SK-N-SH (cell line): ENCODE results near the gene NFATC3.

Source experiments
- EP300 ChIP-seq, 2 experiments: IDR thresholded peaks; 2 replicates each; pipeline versions ENCODE4 v1.4.0 to v1.6.1; 2012; ENCODE audit warnings: borderline replicate concordance in 1 of 2, low read depth in 1 of 2, low read length in 1 of 2
- EZH2phosphoT487 ChIP-seq: fragments of 200-600 bp; sonication (generic); IDR thresholded peaks from 2 replicates; pipeline ENCODE4 v1.6.1; 2017; ENCODE audit warnings: low read depth, mixed run types, mild to moderate bottlenecking, antibody characterized with exemption, moderate library complexity, borderline replicate concordance
- FOXJ3 ChIP-seq: sonication (generic); formaldehyde crosslinking; IDR thresholded peaks from 2 replicates; pipeline ENCODE4 v1.5.1; 2020; ENCODE audit warnings: mild to moderate bottlenecking, missing genetic modification reagents
- FOXM1 ChIP-seq: IDR thresholded peaks from 2 replicates; pipeline ENCODE4 v1.4.0; 2012; ENCODE audit warnings: low read depth, mild to moderate bottlenecking
- POLR2AphosphoS5 ChIP-seq: IDR thresholded peaks from 2 replicates; pipeline ENCODE4 v1.6.1; 2012; ENCODE audit warnings: low read depth, low read length
- YY1 ChIP-seq: IDR thresholded peaks from 2 replicates; pipeline ENCODE4 v1.4.0; 2012; ENCODE audit warnings: low read depth, mild to moderate bottlenecking
- TF ChIP-seq, protein P1 (sequence below): fragments of 200-600 bp; sonication (generic); IDR thresholded peaks from 2 replicates; pipeline ENCODE4 v1.6.1; 2017; ENCODE audit warnings: antibody characterized with exemption, mild to moderate bottlenecking, moderate library complexity
- TF ChIP-seq, protein P2 (sequence below): fragments of 150-350 bp; IDR thresholded peaks from 2 replicates; pipeline ENCODE4 v1.6.1; 2017; ENCODE audit warnings: antibody characterized with exemption, low read length, low read depth, borderline replicate concordance
- TF ChIP-seq, protein P3 (sequence below): fragments of 150-350 bp; IDR thresholded peaks from 2 replicates; pipeline ENCODE4 v1.6.1; 2016; ENCODE audit warnings: mild to moderate bottlenecking, low read depth, low read length

DNA sequence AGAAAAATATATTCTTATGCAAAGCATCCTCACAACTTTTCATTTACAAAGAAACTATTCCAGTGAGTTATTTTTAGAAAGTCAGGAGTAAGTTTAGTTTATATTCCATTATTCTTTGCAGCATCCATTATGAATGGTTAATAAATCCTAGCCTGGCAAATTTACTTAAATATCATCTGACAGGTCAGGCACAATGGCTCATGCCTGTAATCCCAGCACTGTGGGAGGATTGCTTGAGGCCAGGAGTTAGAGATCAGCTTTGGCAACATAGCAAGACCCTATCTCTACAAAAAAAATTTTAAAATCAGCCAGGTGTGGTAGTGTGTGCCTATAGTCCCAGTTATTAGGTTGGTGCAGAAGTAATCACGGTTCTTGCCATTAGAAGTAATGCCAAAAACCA lies 137.9 kb downstream of the NFATC3 start:
- TF ChIP-seq YY1 = no peak
- TF ChIP-seq, protein P1, sequence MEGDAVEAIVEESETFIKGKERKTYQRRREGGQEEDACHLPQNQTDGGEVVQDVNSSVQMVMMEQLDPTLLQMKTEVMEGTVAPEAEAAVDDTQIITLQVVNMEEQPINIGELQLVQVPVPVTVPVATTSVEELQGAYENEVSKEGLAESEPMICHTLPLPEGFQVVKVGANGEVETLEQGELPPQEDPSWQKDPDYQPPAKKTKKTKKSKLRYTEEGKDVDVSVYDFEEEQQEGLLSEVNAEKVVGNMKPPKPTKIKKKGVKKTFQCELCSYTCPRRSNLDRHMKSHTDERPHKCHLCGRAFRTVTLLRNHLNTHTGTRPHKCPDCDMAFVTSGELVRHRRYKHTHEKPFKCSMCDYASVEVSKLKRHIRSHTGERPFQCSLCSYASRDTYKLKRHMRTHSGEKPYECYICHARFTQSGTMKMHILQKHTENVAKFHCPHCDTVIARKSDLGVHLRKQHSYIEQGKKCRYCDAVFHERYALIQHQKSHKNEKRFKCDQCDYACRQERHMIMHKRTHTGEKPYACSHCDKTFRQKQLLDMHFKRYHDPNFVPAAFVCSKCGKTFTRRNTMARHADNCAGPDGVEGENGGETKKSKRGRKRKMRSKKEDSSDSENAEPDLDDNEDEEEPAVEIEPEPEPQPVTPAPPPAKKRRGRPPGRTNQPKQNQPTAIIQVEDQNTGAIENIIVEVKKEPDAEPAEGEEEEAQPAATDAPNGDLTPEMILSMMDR = no peak
- no peak for TF ChIP-seq POLR2AphosphoS5
- no peak for TF ChIP-seq FOXM1
- TF ChIP-seq FOXJ3 (CRISPR knock-in tag) = no peak
- 0 out of 4 replicates have a peak, but pooled peaks of 1 of the 2 experiments have one; percentile 41 for TF ChIP-seq EP300 (IDR thresholded peaks at IDR 0.05; ENCODE audit: borderline replicate concordance in 1 of 2, low read depth in 1 of 2, low read length in 1 of 2)
- no peak for TF ChIP-seq EZH2phosphoT487
- TF ChIP-seq, protein P2, sequence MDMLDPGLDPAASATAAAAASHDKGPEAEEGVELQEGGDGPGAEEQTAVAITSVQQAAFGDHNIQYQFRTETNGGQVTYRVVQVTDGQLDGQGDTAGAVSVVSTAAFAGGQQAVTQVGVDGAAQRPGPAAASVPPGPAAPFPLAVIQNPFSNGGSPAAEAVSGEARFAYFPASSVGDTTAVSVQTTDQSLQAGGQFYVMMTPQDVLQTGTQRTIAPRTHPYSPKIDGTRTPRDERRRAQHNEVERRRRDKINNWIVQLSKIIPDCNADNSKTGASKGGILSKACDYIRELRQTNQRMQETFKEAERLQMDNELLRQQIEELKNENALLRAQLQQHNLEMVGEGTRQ = no peak
- TF ChIP-seq, protein P3, sequence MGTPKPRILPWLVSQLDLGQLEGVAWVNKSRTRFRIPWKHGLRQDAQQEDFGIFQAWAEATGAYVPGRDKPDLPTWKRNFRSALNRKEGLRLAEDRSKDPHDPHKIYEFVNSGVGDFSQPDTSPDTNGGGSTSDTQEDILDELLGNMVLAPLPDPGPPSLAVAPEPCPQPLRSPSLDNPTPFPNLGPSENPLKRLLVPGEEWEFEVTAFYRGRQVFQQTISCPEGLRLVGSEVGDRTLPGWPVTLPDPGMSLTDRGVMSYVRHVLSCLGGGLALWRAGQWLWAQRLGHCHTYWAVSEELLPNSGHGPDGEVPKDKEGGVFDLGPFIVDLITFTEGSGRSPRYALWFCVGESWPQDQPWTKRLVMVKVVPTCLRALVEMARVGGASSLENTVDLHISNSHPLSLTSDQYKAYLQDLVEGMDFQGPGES = no peak
